Heart left ventricle (tissue), 13 donors: ENCODE data around the gene PCDHB6.

Experiments used
- POLR2A ChIP-seq, 2 donors: fragments of 450-650 bp; IDR thresholded peaks; one replicate each; pipeline ENCODE4 v1.6.1; 2017; ENCODE audit warnings: antibody characterized with exemption in 2 of 2, mild to moderate bottlenecking in 2 of 2, moderate library complexity in 2 of 2
- TF ChIP-seq, protein P1 (sequence below), 12 donors: fragments of 200-600 bp; sonication (generic) in 4 of 12; IDR thresholded peaks; one replicate each; pipeline versions ENCODE4 v1.5.0 to v1.8.0; 2018 to 2022; ENCODE audit warnings: antibody characterized with exemption in 12 of 12, mild to moderate bottlenecking in 5 of 12
- donor health status: ischemic (EF 13 %, LVEDD 7.1; RV severe dilation, severe dysfunction).
- donor health status: DM: no; HTN: yes; CAD: no.
- donor health status: DM: no; HTN: no; CAD: no.
- donor health status: ischemic (EF 25% LVEDD 6.9; RV normal size, moderate dysfunction).
- donor health status: ischemic (EF 25% LVEDD 5.7; RV mildly dilated, moderate dysfunction).
- donor health status: ischemic (EF 35%, LVEDD 5.7; RV mildly dilated, moderate dysfunction).
- donor health status: nonischemic (EF 11% LVEDD 7.7; RV severe dilation, severe dysfunction).
- donor health status: DM: yes; HTN: yes; CAD: no.
- donor health status: PGD.
- donor health status: ischemic (EF 29% LVEDD 5.4; RV normal size, mild dysfunction).
- donor health status: nonischemic (EF 23%, LVEDD 6.1; RV moderate dilation, normal function).

DNA sequence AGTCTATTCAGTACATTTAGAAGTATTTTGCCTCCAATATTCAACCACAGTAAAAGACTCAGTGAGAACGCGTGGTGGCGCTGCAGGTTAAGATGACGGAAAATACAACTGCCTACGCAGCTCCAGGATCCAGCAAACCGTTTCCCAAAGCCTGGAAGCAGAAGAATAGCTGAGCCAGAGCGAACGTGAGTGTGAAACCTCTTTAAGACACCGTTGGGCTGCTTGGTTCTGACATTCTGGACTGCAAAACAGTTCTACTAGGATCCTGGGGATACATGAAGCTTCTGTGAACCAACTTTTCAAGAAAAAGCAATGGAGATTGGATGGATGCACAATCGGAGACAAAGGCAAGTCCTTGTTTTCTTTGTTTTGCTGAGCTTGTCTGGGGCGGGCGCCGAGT lies 32.4 kb downstream of the PCDHB6 start, which contains the start of gene PCDHB16:
- TF ChIP-seq, protein P1, sequence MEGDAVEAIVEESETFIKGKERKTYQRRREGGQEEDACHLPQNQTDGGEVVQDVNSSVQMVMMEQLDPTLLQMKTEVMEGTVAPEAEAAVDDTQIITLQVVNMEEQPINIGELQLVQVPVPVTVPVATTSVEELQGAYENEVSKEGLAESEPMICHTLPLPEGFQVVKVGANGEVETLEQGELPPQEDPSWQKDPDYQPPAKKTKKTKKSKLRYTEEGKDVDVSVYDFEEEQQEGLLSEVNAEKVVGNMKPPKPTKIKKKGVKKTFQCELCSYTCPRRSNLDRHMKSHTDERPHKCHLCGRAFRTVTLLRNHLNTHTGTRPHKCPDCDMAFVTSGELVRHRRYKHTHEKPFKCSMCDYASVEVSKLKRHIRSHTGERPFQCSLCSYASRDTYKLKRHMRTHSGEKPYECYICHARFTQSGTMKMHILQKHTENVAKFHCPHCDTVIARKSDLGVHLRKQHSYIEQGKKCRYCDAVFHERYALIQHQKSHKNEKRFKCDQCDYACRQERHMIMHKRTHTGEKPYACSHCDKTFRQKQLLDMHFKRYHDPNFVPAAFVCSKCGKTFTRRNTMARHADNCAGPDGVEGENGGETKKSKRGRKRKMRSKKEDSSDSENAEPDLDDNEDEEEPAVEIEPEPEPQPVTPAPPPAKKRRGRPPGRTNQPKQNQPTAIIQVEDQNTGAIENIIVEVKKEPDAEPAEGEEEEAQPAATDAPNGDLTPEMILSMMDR (IDR thresholded peaks at IDR 0.05) = peak in 9 of 12 donors; percentile 9 to 56 (median 45)
- no peak for TF ChIP-seq POLR2A (IDR thresholded peaks at IDR 0.05)
